ENCODE measurements around the gene GPX2.

GPX2 gene

GRCh38 chr14:64939817-64940190 is 2.7 kb downstream of the GPX2 start:
- no peak for DNase-seq (ENCODE audit: low read depth in 2 of 2)

- no peak for DNase-seq (ENCODE audit: low read depth in 2 of 2)
Observed at GRCh38 chr14:64938972-64939816, 3.4 kb downstream of the GPX2 start.

- no peak for DNase-seq (ENCODE audit: low read depth in 2 of 2)
Observed at GRCh38 chr14:64937821-64938193, 4.7 kb downstream of the GPX2 start.

- no peak for DNase-seq (ENCODE audit: low read depth in 2 of 2)
Observed at GRCh38 chr14:64937171-64937820, 5.2 kb downstream of the GPX2 start.

- no peak for DNase-seq (ENCODE audit: low read depth in 2 of 2)
Observed at GRCh38 chr14:64935508-64935907, 7.0 kb downstream of the GPX2 start.

- DNase-seq (ENCODE audit: low read depth in 2 of 2): no peak
Observed at GRCh38 chr14:64934338-64934929, 8.1 kb downstream of the GPX2 start.

GRCh38 chr14:64932231-64932630 is 10.3 kb downstream of the GPX2 start:
- no peak for DNase-seq (ENCODE audit: low read depth in 2 of 2)

GRCh38 chr14:64931123-64931522 is 11.4 kb downstream of the GPX2 start:
- DNase-seq (ENCODE audit: low read depth in 2 of 2): no peak

- DNase-seq (ENCODE audit: low read depth in 2 of 2): no peak
Observed at GRCh38 chr14:64930085-64930843, 12.3 kb downstream of the GPX2 start.

GRCh38 chr14:64929014-64929359 is 13.6 kb downstream of the GPX2 start:
- no peak for DNase-seq (ENCODE audit: low read depth in 2 of 2)

- no peak for DNase-seq (ENCODE audit: low read depth in 2 of 2)
Observed at GRCh38 chr14:64928239-64929013, 14.1 kb downstream of the GPX2 start.

- DNase-seq (ENCODE audit: low read depth in 2 of 2): no peak
Observed at GRCh38 chr14:64927031-64927430, 15.5 kb downstream of the GPX2 start.

GRCh38 chr14:64926398-64926995 is 16.0 kb downstream of the GPX2 start:
- no peak for DNase-seq (ENCODE audit: low read depth in 2 of 2)

- DNase-seq (ENCODE audit: low read depth in 2 of 2): no peak
Observed at GRCh38 chr14:64923015-64923414, 19.5 kb downstream of the GPX2 start.

- DNase-seq (ENCODE audit: low read depth in 2 of 2): no peak
Observed at GRCh38 chr14:64920465-64920864, 22.1 kb downstream of the GPX2 start.

GRCh38 chr14:64919618-64920017 is 22.9 kb downstream of the GPX2 start:
- DNase-seq (ENCODE audit: low read depth in 2 of 2): no peak

- no peak for DNase-seq (ENCODE audit: low read depth in 2 of 2)
Observed at GRCh38 chr14:64919215-64919614, 23.3 kb downstream of the GPX2 start.

GRCh38 chr14:64918216-64918615 is 24.3 kb downstream of the GPX2 start:
- DNase-seq (ENCODE audit: low read depth in 2 of 2): no peak

- no peak for DNase-seq (ENCODE audit: low read depth in 2 of 2)
Observed at GRCh38 chr14:64915797-64916196, 26.7 kb downstream of the GPX2 start.

GRCh38 chr14:64915029-64915424 is 27.5 kb downstream of the GPX2 start:
- DNase-seq (ENCODE audit: low read depth in 2 of 2): no peak
